Esophagus (tissue), 2 donors: ENCODE measurements around the gene KCNJ18. TPM values are rescaled to one million over a fixed set of nuclear protein-coding genes. Genes with fewer than 3 reads are reported as not detected.
"Not testable (repeated sequence)": the region's sequence is repeated elsewhere in the genome, so short reads cannot be mapped to it uniquely, and the experiment has no call there.

ENCODE experiments used
- H3K27ac ChIP-seq, 2 donors: one replicate each; pipeline ENCODE4 v1.5.1; 2013; ENCODE audit warnings: low read depth in 2 of 2, mild to moderate bottlenecking in 2 of 2, inconsistent platforms in 1 of 2, low read length in 1 of 2, moderate library complexity in 1 of 2
- H3K27me3 ChIP-seq, 2 donors: one replicate each; pipeline ENCODE4 v1.6.1; 2013; ENCODE audit warnings: low read length in 2 of 2, control low read depth in 1 of 2, mild to moderate bottlenecking in 1 of 2; ENCODE audit not compliant: insufficient read depth in 2 of 2, control insufficient read depth in 1 of 2
- H3K36me3 ChIP-seq, 2 donors: one replicate each; pipeline ENCODE4 v1.6.1; 2013; ENCODE audit warnings: low read length in 1 of 2; ENCODE audit not compliant: control insufficient read depth in 2 of 2, insufficient read depth in 2 of 2
- H3K4me1 ChIP-seq, 2 donors: one replicate each; pipeline ENCODE4 v1.6.1; 2013; ENCODE audit warnings: low read length in 1 of 2; ENCODE audit not compliant: control insufficient read depth in 2 of 2, insufficient read depth in 2 of 2
- H3K4me3 ChIP-seq, 2 donors: one replicate each; pipeline ENCODE4 v1.5.1; 2013; ENCODE audit warnings: low read length in 2 of 2, mild to moderate bottlenecking in 2 of 2, low read depth in 1 of 2, moderate library complexity in 1 of 2
- H3K9me3 ChIP-seq, 2 donors: one replicate each; pipeline ENCODE4 v1.6.1; 2013; ENCODE audit warnings: mild to moderate bottlenecking in 2 of 2, low read depth in 1 of 2, low read length in 1 of 2, moderate library complexity in 1 of 2; ENCODE audit not compliant: control insufficient read depth in 2 of 2, insufficient read depth in 1 of 2
- WGBS, 2 donors: extraction: QIAGEN DNeasy Blood & Tissue Kit; methylation state at CpG; one replicate each; pipeline ENCODE4 v1.1.7; 2013; 5-methylcytosine and 5-hydroxymethylcytosine counted together
- polyA plus RNA-seq, 2 donors: library from polyadenylated mRNA; stranded (reverse); fragments of 200-250 nt; gene quantifications; one replicate each; pipeline ENCODE4 v1.2.3, GENCODE V29; 2013
- donor health status: healthy with polysubstance abuse.
- donor health status: Bipolar disorder and iron deficiency.

KCNJ18 gene
- polyA plus RNA-seq, 2 donors: 0.11 to 0.24 TPM

GRCh38 chr17:21749696-21750531, 57.6 kb downstream of the KCNJ18 start:
- not testable (repeated sequence) for H3K27ac ChIP-seq, H3K36me3 ChIP-seq, H3K4me1 ChIP-seq, H3K27me3 ChIP-seq, H3K9me3 ChIP-seq, H3K4me3 ChIP-seq
- 72 to 74% methylated on average over 15 of the region's 15 CpGs for WGBS, 2 donors

GRCh38 chr17:21751111-21751510, 58.8 kb downstream of the KCNJ18 start:
- H3K27me3 ChIP-seq, H3K36me3 ChIP-seq, H3K4me1 ChIP-seq, H3K4me3 ChIP-seq, H3K27ac ChIP-seq, H3K9me3 ChIP-seq: not testable (repeated sequence)
- WGBS, 2 donors: 51 to 56% methylated on average over 2 of the region's 2 CpGs
